Thymus (tissue), 11 donors: Measurements from ENCODE around the gene CBLC. TPM values are rescaled to one million over a fixed set of nuclear protein-coding genes. Genes with fewer than 3 reads are reported as not detected.

Experiments
- DNase-seq, 9 donors: peaks; one replicate each; pipeline ENCODE4 v3.0.0-alpha.2; 2013; ENCODE audit warnings: low spot score in 9 of 9, low read depth in 6 of 9, missing footprints in 1 of 9
- H3K27ac ChIP-seq, 2 donors: one replicate each; pipeline ENCODE4 v1.5.1; 2013; ENCODE audit warnings: control low read depth in 1 of 2, low read depth in 1 of 2, low read length in 1 of 2, mild to moderate bottlenecking in 1 of 2, moderate library complexity in 1 of 2
- H3K27me3 ChIP-seq, 2 donors: one replicate each; pipeline ENCODE4 v1.5.1; 2013; ENCODE audit warnings: low read length in 1 of 2; ENCODE audit not compliant: control insufficient read depth in 2 of 2, insufficient read depth in 1 of 2
- H3K36me3 ChIP-seq, 2 donors: one replicate each; pipeline ENCODE4 v1.5.1; 2013; ENCODE audit warnings: low read length in 1 of 2, mild to moderate bottlenecking in 1 of 2, moderate library complexity in 1 of 2; ENCODE audit not compliant: control insufficient read depth in 2 of 2, insufficient read depth in 2 of 2
- H3K4me1 ChIP-seq, 2 donors: one replicate each; pipeline ENCODE4 v1.5.1; 2013; ENCODE audit warnings: low read length in 2 of 2; ENCODE audit not compliant: control insufficient read depth in 2 of 2, insufficient read depth in 2 of 2
- H3K4me3 ChIP-seq, 2 donors: one replicate each; pipeline ENCODE4 v1.5.1; 2013; ENCODE audit warnings: low read length in 2 of 2, control low read depth in 1 of 2, mild to moderate bottlenecking in 1 of 2
- H3K9me3 ChIP-seq, 2 donors: one replicate each; pipeline ENCODE4 v1.5.1; 2013; ENCODE audit warnings: low read length in 1 of 2, mild to moderate bottlenecking in 1 of 2; ENCODE audit not compliant: control insufficient read depth in 2 of 2, insufficient read depth in 1 of 2
- WGBS: extraction: QIAGEN DNeasy Blood & Tissue Kit; methylation state at CpG from one replicate; pipeline ENCODE4 v1.1.7; 2013; 5-methylcytosine and 5-hydroxymethylcytosine counted together
- polyA plus RNA-seq: library from polyadenylated mRNA; stranded (reverse); fragments of 200-250 nt; gene quantifications from one replicate; pipeline ENCODE4 v1.2.3, GENCODE V29; 2013
- total RNA-seq: library from RNA; stranded (reverse); fragments of 120-200 nt; gene quantifications from one replicate; pipeline ENCODE4 v1.2.4, GENCODE V29; 2013
- donor health status: healthy.

CBLC gene
- total and polyA plus RNA-seq, 2 donors: 0.42 to 2.0 TPM

- Histone ChIP-seq H3K27ac (no peak overlapping the region), H3K9me3 (no peaks in the 10 kb centered on the region), H3K4me3 (no peak overlapping the region), H3K4me1 (peaks cover 0 to under 1% of the 10 kb centered on the region in 2 donors), H3K27me3 (peaks cover 0 to under 1% of the 10 kb centered on the region in 2 donors), H3K36me3 (no peaks in the 10 kb centered on the region)
- DNase-seq: no peak
- WGBS: 95% methylated on average over 2 of the region's 2 CpGs
Observed at GRCh38 chr19:44839276-44839675, 61.6 kb downstream of the CBLC start.

GRCh38 chr19:44840811-44841210, 63.1 kb downstream of the CBLC start:
- Histone ChIP-seq H3K27ac (no peak overlapping the region), H3K4me3 (no peak overlapping the region), H3K36me3 (no peaks in the 10 kb centered on the region), H3K9me3 (no peaks in the 10 kb centered on the region), H3K27me3 (peaks cover 0 to 15% of the 10 kb centered on the region in 2 donors), H3K4me1 (peaks cover 7 to 15% of the 10 kb centered on the region in 2 donors)
- 76% methylated on average over 7 of the region's 7 CpGs for WGBS
- no peak for DNase-seq

GRCh38 chr19:44841231-44841630, 63.5 kb downstream of the CBLC start:
- Histone ChIP-seq H3K4me3 (no peak overlapping the region), H3K9me3 (no peaks in the 10 kb centered on the region), H3K27ac (no peak overlapping the region), H3K4me1 (peaks cover 9 to 19% of the 10 kb centered on the region in 2 donors), H3K36me3 (no peaks in the 10 kb centered on the region), H3K27me3 (peaks cover 1 to 19% of the 10 kb centered on the region in 2 donors)
- WGBS: 40% methylated on average over 3 of the region's 3 CpGs
- DNase-seq: no peak

- 9% methylated on average over 12 of the region's 12 CpGs for WGBS
- DNase-seq: no peak
- Histone ChIP-seq H3K4me3 (peak overlapping the region in 1 of 2 donors; percentile 37), H3K9me3 (peaks cover 0 to 10% of the 10 kb centered on the region in 2 donors), H3K27me3 (peaks cover 24 to 57% of the 10 kb centered on the region in 2 donors), H3K4me1 (peaks cover 12 to 42% of the 10 kb centered on the region in 2 donors), H3K36me3 (no peaks in the 10 kb centered on the region), H3K27ac (no peak overlapping the region)
Observed at GRCh38 chr19:44845286-44845611, 67.6 kb downstream of the CBLC start.

- Histone ChIP-seq H3K4me1 (peaks cover 12 to 42% of the 10 kb centered on the region in 2 donors), H3K36me3 (no peaks in the 10 kb centered on the region), H3K27me3 (peaks cover 24 to 58% of the 10 kb centered on the region in 2 donors), H3K27ac (peak within 1 kb of the TSS; percentile 66 to 75), H3K9me3 (peaks cover 0 to 10% of the 10 kb centered on the region in 2 donors), H3K4me3 (peak within 1 kb of the TSS; percentile 37 to 43)
- DNase-seq: peak; percentile 52 to 86 (median 61)
- WGBS: 1% methylated on average over 67 of the region's 67 CpGs
Observed at GRCh38 chr19:44845612-44846454, 68.1 kb downstream of the CBLC start, which contains the start of gene NECTIN2. Gene NECTIN2 (plus strand): TSS chr19:44846297. CDS start chr19:44846526, 229 bp downstream.

- H3K9me3 ChIP-seq: peaks cover 0 to 10% of the 10 kb centered on the region in 2 donors
- H3K4me3 ChIP-seq: peak overlapping the region; percentile 37 to 43
- H3K27me3 ChIP-seq: peaks cover 24 to 58% of the 10 kb centered on the region in 2 donors
- WGBS: 2% methylated on average over 51 of the region's 51 CpGs
- no peaks in the 10 kb centered on the region for H3K36me3 ChIP-seq
- peaks cover 12 to 46% of the 10 kb centered on the region in 2 donors for H3K4me1 ChIP-seq
- peak overlapping the region; percentile 46 to 75 for H3K27ac ChIP-seq
- DNase-seq: no peak
Observed at GRCh38 chr19:44846455-44847143, 68.9 kb downstream of the CBLC start.

- Histone ChIP-seq H3K4me1 (peaks cover 12 to 48% of the 10 kb centered on the region in 2 donors), H3K27me3 (peaks cover 24 to 58% of the 10 kb centered on the region in 2 donors), H3K27ac (peak overlapping the region; percentile 56 to 75), H3K4me3 (peak overlapping the region; percentile 37 to 43), H3K9me3 (peaks cover 0 to 10% of the 10 kb centered on the region in 2 donors), H3K36me3 (no peaks in the 10 kb centered on the region)
- DNase-seq: no peak
- 9% methylated on average over 47 of the region's 47 CpGs for WGBS
Observed at GRCh38 chr19:44847144-44848035, 69.7 kb downstream of the CBLC start.

GRCh38 chr19:44848036-44848811, 70.5 kb downstream of the CBLC start:
- peak in 1 of 9 donors; percentile 28 for DNase-seq
- H3K4me1 ChIP-seq: peaks cover 12 to 48% of the 10 kb centered on the region in 2 donors

More at GRCh38 chr19:44848036-44848811, 70.5 kb downstream of the CBLC start:
- Histone ChIP-seq H3K4me3 (peak overlapping the region; percentile 37 to 43), H3K27me3 (peaks cover 24 to 58% of the 10 kb centered on the region in 2 donors), H3K27ac (peak overlapping the region; percentile 22 to 75), H3K36me3 (no peaks in the 10 kb centered on the region), H3K9me3 (peaks cover 0 to 10% of the 10 kb centered on the region in 2 donors)
- WGBS: 67% methylated on average over 19 of the region's 19 CpGs
